ENCODE measurements around the gene HLA-DQB1. TPM values are rescaled to one million over a fixed set of nuclear protein-coding genes. Genes with fewer than 3 reads are reported as not detected.
"Not testable (repeated sequence)": the region's sequence is repeated elsewhere in the genome, so short reads cannot be mapped to it uniquely, and the experiment has no call there.

The HLA-DQB1 gene
- total RNA-seq, 6 experiments from 2014 or later = 0.33 to 14.7 (median 1.7) TPM; not detected in 1

DNA sequence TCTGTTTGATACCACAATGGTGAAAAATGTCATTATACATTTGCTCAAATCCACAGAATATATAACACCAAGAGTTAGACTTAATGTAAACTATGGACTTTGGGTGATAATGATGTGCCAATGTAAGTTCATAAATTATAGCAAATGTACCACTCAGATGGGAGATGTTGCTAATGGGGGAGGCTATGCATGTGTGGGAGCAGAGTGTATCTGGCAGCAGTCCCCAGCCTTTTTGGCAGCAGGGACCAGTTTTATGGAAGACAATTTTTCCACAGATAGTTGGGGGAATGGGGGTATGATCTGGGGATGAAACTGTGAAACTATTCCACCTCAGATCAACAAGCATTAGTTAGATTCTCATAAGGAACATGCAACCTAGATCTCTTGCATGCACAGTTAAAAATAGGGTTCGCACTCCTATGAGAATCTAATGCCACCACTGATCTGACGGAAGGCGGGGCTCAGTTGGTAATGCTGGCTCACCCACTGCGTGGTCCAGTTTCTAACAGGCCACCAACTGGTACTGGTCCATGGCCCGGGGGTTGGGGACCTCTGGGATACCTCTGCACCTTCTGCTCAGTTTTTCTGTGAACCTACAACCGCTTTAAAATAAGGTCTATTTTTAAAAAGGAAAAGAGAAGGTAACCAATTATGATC lies 21.3 kb downstream of the HLA-DQB1 start:
- Histone ChIP-seq H3K9me3 (no peaks in the 10 kb centered on the region), H3K27me3 (no peaks in the 10 kb centered on the region), H3K27ac (no peak overlapping the region), H3K36me3 (no peaks in the 10 kb centered on the region), H3K4me3 (no peak overlapping the region), H3K4me1 (no peaks in the 10 kb centered on the region)
- ATAC-seq (no peak), DNase-seq (no peak)
- WGBS (ENCODE audit: insufficient coverage, low coverage, low lambda C conversion rate, missing lambda C conversion rate) = 41% methylated on average over 4 of the region's 6 CpGs
- intact Hi-C loops (cut with DNase I) = no loop called here
- no peak for TF ChIP-seq POLR2A (IDR thresholded peaks at IDR 0.05)
- TF ChIP-seq CTCF (IDR thresholded peaks at IDR 0.05) = no peak

- intact Hi-C loops (cut with DNase I) = no loop called here
- H3K36me3 ChIP-seq = no peaks in the 10 kb centered on the region
- no peak overlapping the region for H3K4me3 ChIP-seq
- no peak overlapping the region for H3K27ac ChIP-seq
- H3K4me1 ChIP-seq = no peaks in the 10 kb centered on the region
- WGBS (ENCODE audit: insufficient coverage, low coverage, low lambda C conversion rate, missing lambda C conversion rate) = 18% methylated on average over 4 of the region's 4 CpGs
- DNase-seq (no peak), ATAC-seq (no peak)
- H3K9me3 ChIP-seq = no peaks in the 10 kb centered on the region
- TF ChIP-seq CTCF (IDR thresholded peaks at IDR 0.05) = no peak
- TF ChIP-seq POLR2A (IDR thresholded peaks at IDR 0.05) = no peak
- H3K27me3 ChIP-seq = no peaks in the 10 kb centered on the region
Observed at GRCh38 chr6:32643904-32644303, 22.6 kb downstream of the HLA-DQB1 start.

GRCh38 chr6:32642720-32643106 lies 23.7 kb downstream of the HLA-DQB1 start:
- Histone ChIP-seq H3K9me3 (no peaks in the 10 kb centered on the region), H3K4me1 (no peaks in the 10 kb centered on the region), H3K36me3 (no peaks in the 10 kb centered on the region), H3K27me3 (no peaks in the 10 kb centered on the region), H3K4me3 (no peak overlapping the region), H3K27ac (no peak overlapping the region)
- no peak for ATAC-seq
- no CpG with 5 or more reads among the region's 6 CpGs for WGBS (ENCODE audit: insufficient coverage, low coverage, low lambda C conversion rate, missing lambda C conversion rate)
- intact Hi-C loops (cut with DNase I) = no loop called here
- DNase-seq = no peak
- TF ChIP-seq POLR2A (IDR thresholded peaks at IDR 0.05) = no peak
- no peak for TF ChIP-seq CTCF (IDR thresholded peaks at IDR 0.05)

DNA sequence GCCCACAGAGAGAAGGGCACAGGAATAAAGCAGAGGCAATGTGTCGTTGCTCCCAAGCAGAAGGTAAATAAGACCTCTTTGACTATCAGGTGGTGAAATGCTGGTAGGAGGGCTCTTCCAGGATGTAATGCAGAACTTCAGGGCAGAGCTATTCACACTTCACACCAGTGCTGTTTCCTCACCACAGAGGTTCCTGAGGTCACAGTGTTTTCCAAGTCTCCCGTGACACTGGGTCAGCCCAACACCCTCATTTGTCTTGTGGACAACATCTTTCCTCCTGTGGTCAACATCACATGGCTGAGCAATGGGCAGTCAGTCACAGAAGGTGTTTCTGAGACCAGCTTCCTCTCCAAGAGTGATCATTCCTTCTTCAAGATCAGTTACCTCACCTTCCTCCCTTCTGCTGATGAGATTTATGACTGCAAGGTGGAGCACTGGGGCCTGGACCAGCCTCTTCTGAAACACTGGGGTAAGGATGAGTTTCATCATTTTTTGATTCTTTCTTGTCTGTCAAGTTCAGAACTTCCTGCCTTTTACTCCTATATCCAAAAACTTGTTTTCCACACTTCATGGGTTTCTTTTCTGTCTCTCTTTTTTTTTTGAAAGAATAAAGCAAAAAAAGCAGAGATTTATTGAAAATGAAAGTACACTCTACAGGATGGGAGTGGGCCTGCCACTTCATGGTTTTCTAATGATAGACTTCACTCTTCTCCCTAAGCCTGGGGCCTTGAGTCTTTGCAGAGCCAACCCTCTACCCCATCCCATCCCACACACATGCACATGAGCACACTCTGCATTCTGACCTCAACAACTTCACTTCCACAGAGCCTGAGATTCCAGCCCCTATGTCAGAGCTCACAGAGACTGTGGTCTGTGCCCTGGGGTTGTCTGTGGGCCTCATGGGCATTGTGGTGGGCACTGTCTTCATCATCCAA lies 24.4 kb downstream of the HLA-DQB1 start:
- H3K4me1 ChIP-seq; intact Hi-C loops (cut with DNase I): not testable (repeated sequence)
- 50% methylated on average over 1 of the region's 2 CpGs for WGBS (ENCODE audit: insufficient coverage, low coverage, low lambda C conversion rate, missing lambda C conversion rate)

GRCh38 chr6:32641122-32641521 lies 25.3 kb downstream of the HLA-DQB1 start:
- Histone ChIP-seq H3K9me3 (no peaks in the 10 kb centered on the region), H3K36me3 (no peaks in the 10 kb centered on the region), H3K27me3 (no peaks in the 10 kb centered on the region), H3K4me1 (no peaks in the 10 kb centered on the region), H3K4me3 (no peak overlapping the region), H3K27ac (no peak overlapping the region)
- 7% methylated on average over 3 of the region's 6 CpGs for WGBS (ENCODE audit: insufficient coverage, low coverage, low lambda C conversion rate, missing lambda C conversion rate)
- TF ChIP-seq POLR2A (IDR thresholded peaks at IDR 0.05) (no peak), CTCF (IDR thresholded peaks at IDR 0.05) (no peak)
- DNase-seq (no peak), ATAC-seq (no peak)
- intact Hi-C loops (cut with DNase I) = no loop called here

More for the DNA sequence above, 24.4 kb downstream of the HLA-DQB1 start:
- not testable (repeated sequence) for H3K27ac ChIP-seq, H3K4me3 ChIP-seq, H3K36me3 ChIP-seq, ATAC-seq, H3K27me3 ChIP-seq, DNase-seq, H3K9me3 ChIP-seq

All from right lobe of liver (tissue), 6 donors.